Fibroblast of pulmonary artery (primary cell): ENCODE data around the gene STX7.

ENCODE experiments used
- DNase-seq: peaks from one replicate; pipeline ENCODE4 v3.0.0-alpha.2; 2010; ENCODE audit warnings: low read depth
- H3K4me3 ChIP-seq: replicated peaks from 2 replicates; pipeline ENCODE4 v1.5.1; 2011; ENCODE audit warnings: low read depth, mild to moderate bottlenecking, control low read depth, low read length, moderate library complexity
- TF ChIP-seq, protein P1 (sequence below): IDR thresholded peaks from 2 replicates; pipeline ENCODE4 v1.5.1; 2011; ENCODE audit warnings: mild to moderate bottlenecking, control low read depth, low read length, inconsistent platforms; ENCODE audit errors: missing control alignments

The STX7 gene

GRCh38 chr6:132489376-132489775 is 23.5 kb downstream of the STX7 start:
- H3K4me3 ChIP-seq, result no peak overlapping the region
- TF ChIP-seq, protein P1, sequence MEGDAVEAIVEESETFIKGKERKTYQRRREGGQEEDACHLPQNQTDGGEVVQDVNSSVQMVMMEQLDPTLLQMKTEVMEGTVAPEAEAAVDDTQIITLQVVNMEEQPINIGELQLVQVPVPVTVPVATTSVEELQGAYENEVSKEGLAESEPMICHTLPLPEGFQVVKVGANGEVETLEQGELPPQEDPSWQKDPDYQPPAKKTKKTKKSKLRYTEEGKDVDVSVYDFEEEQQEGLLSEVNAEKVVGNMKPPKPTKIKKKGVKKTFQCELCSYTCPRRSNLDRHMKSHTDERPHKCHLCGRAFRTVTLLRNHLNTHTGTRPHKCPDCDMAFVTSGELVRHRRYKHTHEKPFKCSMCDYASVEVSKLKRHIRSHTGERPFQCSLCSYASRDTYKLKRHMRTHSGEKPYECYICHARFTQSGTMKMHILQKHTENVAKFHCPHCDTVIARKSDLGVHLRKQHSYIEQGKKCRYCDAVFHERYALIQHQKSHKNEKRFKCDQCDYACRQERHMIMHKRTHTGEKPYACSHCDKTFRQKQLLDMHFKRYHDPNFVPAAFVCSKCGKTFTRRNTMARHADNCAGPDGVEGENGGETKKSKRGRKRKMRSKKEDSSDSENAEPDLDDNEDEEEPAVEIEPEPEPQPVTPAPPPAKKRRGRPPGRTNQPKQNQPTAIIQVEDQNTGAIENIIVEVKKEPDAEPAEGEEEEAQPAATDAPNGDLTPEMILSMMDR, result no peak
- DNase-seq, result no peak

DNA sequence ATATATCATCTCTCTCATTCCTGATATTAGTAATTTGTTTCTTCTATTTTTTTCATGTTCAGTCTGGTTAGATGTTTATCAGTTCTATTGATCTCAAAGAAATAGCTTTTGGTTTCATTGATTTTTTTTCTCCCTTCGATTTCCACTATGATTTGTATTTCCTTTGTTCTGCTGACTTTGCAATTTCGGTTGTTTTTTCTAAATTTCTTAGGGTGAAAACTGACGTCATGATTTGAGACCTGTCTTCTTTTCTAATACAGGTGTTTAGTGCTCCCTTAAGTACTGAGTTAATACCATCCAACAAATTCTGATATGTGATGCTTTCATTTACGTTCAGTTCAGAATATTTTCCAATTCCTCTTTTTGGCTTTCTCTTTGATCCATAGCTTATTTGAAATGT is 25.2 kb downstream of the STX7 start:
- no peak overlapping the region for H3K4me3 ChIP-seq
- TF ChIP-seq, protein P1, result no peak

DNA sequence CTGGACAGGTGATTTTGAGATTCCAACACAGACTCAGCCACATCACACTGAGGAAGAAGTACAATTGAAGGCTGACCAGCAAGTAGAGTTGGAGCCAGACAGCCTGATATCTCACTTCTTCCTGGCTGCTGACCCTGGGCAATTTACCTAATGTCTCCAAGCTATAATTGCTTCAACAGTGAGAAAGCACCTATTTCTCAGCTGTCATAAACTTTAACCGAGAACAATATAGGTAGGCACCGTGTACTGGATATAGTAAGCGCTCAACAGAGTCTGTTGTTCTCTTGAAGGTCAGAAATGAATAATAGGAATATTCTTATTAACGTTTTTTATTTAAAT is 28.3 kb downstream of the STX7 start:
- no peak for DNase-seq
- TF ChIP-seq, protein P1, result no peak
- no peak overlapping the region for H3K4me3 ChIP-seq

More for the DNA sequence above, 25.2 kb downstream of the STX7 start:
- DNase-seq, result no peak

- peak; percentile 84 for DNase-seq
- TF ChIP-seq, protein P1, result peak; percentile 61
- H3K4me3 ChIP-seq, result no peak overlapping the region
These were observed 28.9 kb downstream of the STX7 start for GRCh38 chr6:132483779-132484679.

DNA sequence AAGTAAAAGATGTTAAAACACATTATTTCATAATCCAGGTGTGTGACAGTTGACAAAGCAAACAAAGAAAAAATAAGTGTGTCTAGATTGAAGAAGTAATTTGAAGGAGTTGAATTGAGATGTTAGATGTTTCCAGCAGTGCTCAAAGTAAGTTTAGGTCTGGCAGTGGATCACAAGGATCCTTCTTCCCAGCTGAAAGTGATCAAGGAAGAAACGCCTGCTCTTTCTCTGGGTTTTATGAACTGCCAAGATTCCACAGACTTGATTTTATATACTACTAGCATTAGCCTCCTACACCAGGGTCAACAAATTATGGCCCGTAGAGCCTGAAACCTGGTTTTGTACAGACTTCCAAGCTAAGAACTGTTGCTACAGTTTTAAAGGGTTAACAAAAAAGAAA is 30.3 kb downstream of the STX7 start:
- DNase-seq, result no peak
- TF ChIP-seq, protein P1, result no peak
- H3K4me3 ChIP-seq, result no peak overlapping the region

- DNase-seq, result no peak
- TF ChIP-seq, protein P1, result no peak
- H3K4me3 ChIP-seq, result no peak overlapping the region
These were observed 31.7 kb downstream of the STX7 start for GRCh38 chr6:132481189-132481588.

- TF ChIP-seq, protein P1, result no peak
- DNase-seq, result no peak
These were observed 33.8 kb downstream of the STX7 start for GRCh38 chr6:132479131-132479530.

More at GRCh38 chr6:132479131-132479530, 33.8 kb downstream of the STX7 start:
- H3K4me3 ChIP-seq, result no peak overlapping the region
